H7 (cell line): ENCODE data around the gene RUBCNL. TPM values are rescaled to one million over a fixed set of nuclear protein-coding genes. Genes with fewer than 3 reads are reported as not detected.

ENCODE experiments used
- total RNA-seq: library from RNA; depleted of rRNA; stranded (reverse); fragments of >200 nt; shearing (Covaris generic); gene quantifications from 2 replicates; pipeline ENCODE4 v1.2.3, GENCODE V29; 2014; rRNA removed

RUBCNL gene
- total RNA-seq, 1 experiment from 2014 or later = 3.2 TPM

Other genes with a start within 250 kb of the RUBCNL start
- gene LCP1, start 205.1 kb downstream of the RUBCNL start, total RNA-seq = 0.62 and 1.9 TPM in 2 replicates
- not detected in 2 replicates for gene LRRC63, start 175.3 kb downstream of the RUBCNL start, total RNA-seq
- gene LRCH1, start 165.9 kb upstream of the RUBCNL start, total RNA-seq = 3.2 and 6.2 TPM in 2 replicates